Activated T-helper 1 cell treated with anti-CD3 and anti-CD28 coated beads, Interleukin-12 subunit alpha, Interleukin-12 subunit beta, Interleukin-2, Interleukin-4 antibody, amounts not matched to agents 30 ng/mL and 10 ng/mL and 1 ng/mL, durations not matched to agents 14 hours and 24 hours and 36 hours (primary cell): ENCODE measurements around the gene DYNLT1. TPM values are rescaled to one million over a fixed set of nuclear protein-coding genes. Genes with fewer than 3 reads are reported as not detected.
A peak's percentile ranks its signal among the peaks of the same experiment; 100 is the strongest.
"Not testable (repeated sequence)": the region's sequence is repeated elsewhere in the genome, so short reads cannot be mapped to it uniquely, and the experiment has no call there.

Source experiments
- DNase-seq: peaks from one replicate; pipeline ENCODE4 v3.0.0; 2021; ENCODE audit warnings: low spot score
- H3K27ac Mint-ChIP-seq: one replicate; pipeline ENCODE4 v1.8.0; 2021; ENCODE audit warnings: mild to moderate bottlenecking, mixed read lengths
- H3K27me3 Mint-ChIP-seq: one replicate; pipeline ENCODE4 v1.8.0; 2022; ENCODE audit warnings: mild to moderate bottlenecking, moderate library complexity, mixed read lengths; ENCODE audit not compliant: insufficient read depth
- H3K36me3 Mint-ChIP-seq: one replicate; pipeline ENCODE4 v1.8.0; 2021; ENCODE audit warnings: low read depth, mixed read lengths
- H3K4me1 Mint-ChIP-seq: one replicate; pipeline ENCODE4 v1.8.0; 2021; ENCODE audit warnings: low read depth, mixed read lengths
- H3K4me3 Mint-ChIP-seq: one replicate; pipeline ENCODE4 v1.8.0; 2021; ENCODE audit warnings: mild to moderate bottlenecking, moderate library complexity, mixed read lengths
- H3K9me3 Mint-ChIP-seq: one replicate; pipeline ENCODE4 v1.8.0; 2021; ENCODE audit warnings: mixed read lengths
- intact Hi-C: fragments of 100-400 bp; cut with micrococcal nuclease; formaldehyde crosslinking; loops from one replicate; pipeline ENCODE4 v1.15.1; 2024
- total RNA-seq: library from RNA; stranded (reverse); gene quantifications from 2 replicates; pipeline ENCODE4 v1.2.3, GENCODE V29; 2022

DYNLT1 gene
- total RNA-seq, 1 donor from 2014 or later, result 103 TPM

DNA sequence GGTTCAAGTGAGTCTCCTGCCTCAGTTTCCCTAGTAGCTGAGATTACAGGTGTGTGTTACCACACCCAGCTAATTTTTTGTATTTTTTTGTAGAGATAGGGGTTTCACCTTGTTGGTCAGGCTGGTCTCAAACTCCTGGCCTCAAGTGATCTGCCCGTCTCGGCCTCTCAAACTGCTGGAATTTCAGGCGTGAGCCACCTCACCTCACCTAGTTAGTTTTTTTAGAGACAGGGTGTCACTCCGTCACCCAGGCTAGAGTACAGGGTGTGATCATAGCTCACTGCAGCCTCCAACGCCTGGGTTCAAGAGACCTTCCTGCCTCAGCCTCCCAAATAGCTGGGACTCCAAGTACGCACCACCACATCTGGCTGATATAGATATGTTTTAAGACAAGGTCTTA is 28.2 kb upstream of the DYNLT1 start:
- Mint-ChIP-seq H3K36me3 (peaks cover 38% of the 10 kb centered on the region), H3K27ac (no peak overlapping the region), H3K4me3 (no peak overlapping the region), H3K27me3 (no peaks in the 10 kb centered on the region), H3K9me3 (peaks cover 5% of the 10 kb centered on the region), H3K4me1 (peaks cover 14% of the 10 kb centered on the region)
- intact Hi-C loops, result no loop called here
- DNase-seq, result no peak

DNA sequence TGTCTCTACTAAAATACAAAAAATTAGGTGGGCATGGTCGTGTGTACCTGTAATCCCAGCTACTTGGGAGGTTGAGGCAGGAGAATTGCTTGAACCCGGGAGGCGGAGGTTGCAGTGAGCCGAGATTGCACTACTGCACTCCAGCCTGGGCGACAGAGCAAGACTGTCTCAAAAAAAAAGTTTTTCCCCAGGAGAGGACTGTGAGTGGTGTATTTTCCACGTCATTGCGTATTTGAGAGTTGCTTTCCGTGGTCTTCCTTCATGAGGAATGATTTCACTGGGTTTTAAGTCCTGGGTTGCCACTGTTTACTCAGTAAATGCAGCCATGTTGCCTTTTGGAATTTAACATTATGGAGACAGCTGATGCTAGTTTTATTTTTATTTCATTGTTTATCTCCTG is 27.6 kb upstream of the DYNLT1 start:
- intact Hi-C loops, H3K9me3 Mint-ChIP-seq, H3K27me3 Mint-ChIP-seq, DNase-seq, H3K27ac Mint-ChIP-seq, H3K4me3 Mint-ChIP-seq: not testable (repeated sequence)
- H3K36me3 Mint-ChIP-seq, result peaks cover 41% of the 10 kb centered on the region
- peaks cover 14% of the 10 kb centered on the region for H3K4me1 Mint-ChIP-seq

- H3K4me1 Mint-ChIP-seq, result peaks cover 12% of the 10 kb centered on the region
- no peak overlapping the region for H3K27ac Mint-ChIP-seq
- H3K9me3 Mint-ChIP-seq, result no peaks in the 10 kb centered on the region
- no peak for DNase-seq
- peaks cover 49% of the 10 kb centered on the region for H3K36me3 Mint-ChIP-seq
- intact Hi-C loops, result no loop called here
- H3K27me3 Mint-ChIP-seq, result no peaks in the 10 kb centered on the region
- no peak overlapping the region for H3K4me3 Mint-ChIP-seq
These were observed 24.8 kb upstream of the DYNLT1 start for GRCh38 chr6:158669145-158670035.

DNA sequence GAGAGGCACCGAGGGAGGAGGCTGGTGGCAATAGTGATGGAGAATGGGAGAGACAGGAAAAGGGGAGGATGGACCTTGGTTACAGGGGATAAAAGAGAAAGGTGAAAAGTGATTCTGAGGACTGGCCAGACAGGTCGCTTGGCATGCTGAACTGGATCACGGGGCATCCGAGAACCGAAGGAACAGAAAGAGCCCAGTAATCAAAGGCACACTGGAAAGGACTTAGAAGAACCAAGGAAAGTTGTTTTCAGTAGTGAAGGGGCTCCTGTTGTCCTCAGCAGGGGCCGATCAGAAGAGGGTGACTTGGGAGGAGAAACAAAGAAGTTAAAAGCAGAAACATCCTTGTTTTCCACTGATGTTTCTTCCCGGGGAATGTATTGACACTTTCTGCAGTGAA is 24.2 kb upstream of the DYNLT1 start:
- H3K4me3 Mint-ChIP-seq, result no peak overlapping the region
- no peak for DNase-seq
- H3K27me3 Mint-ChIP-seq, result no peaks in the 10 kb centered on the region
- intact Hi-C loops, result no loop called here
- peaks cover 48% of the 10 kb centered on the region for H3K36me3 Mint-ChIP-seq
- H3K4me1 Mint-ChIP-seq, result peaks cover 12% of the 10 kb centered on the region
- no peaks in the 10 kb centered on the region for H3K9me3 Mint-ChIP-seq
- H3K27ac Mint-ChIP-seq, result no peak overlapping the region

DNA sequence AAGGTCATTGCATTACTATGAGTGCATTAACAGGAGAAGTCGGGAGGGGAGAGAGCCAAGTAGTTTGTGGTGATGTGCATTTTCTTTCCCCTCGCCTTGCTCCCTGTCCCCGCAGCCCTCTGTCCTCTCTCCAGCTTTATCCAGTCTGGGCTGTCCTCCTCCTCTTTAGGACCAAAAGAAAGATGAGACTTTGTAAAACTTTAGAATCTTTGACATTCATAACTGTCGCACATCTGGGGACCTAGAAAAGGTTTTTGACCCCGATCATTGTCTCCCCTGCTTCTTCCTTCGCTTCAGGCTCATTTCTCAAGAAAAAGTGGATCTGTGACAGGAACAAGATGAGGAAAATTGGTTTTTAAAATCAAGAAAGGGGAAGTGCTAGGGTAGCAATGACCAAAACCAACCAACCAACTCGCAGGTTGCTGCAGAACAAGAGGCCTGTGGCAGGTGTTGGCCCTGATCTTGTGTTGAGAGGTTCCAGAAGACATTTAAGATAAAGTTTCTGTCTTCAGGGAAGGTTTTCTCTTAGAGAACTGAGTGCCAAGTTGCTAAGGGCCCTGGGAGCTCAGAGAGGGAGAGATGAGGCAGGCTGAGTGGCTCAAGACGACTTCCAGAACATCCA is 22.9 kb upstream of the DYNLT1 start:
- Mint-ChIP-seq H3K36me3 (peaks cover 56% of the 10 kb centered on the region), H3K27me3 (no peaks in the 10 kb centered on the region), H3K9me3 (no peaks in the 10 kb centered on the region), H3K4me3 (no peak overlapping the region), H3K4me1 (peaks cover 12% of the 10 kb centered on the region), H3K27ac (no peak overlapping the region)
- DNase-seq, result no peak
- intact Hi-C loops, result no loop called here

- DNase-seq, result no peak
- intact Hi-C loops, result no loop called here
- H3K4me3 Mint-ChIP-seq, result no peak overlapping the region
- peaks cover 12% of the 10 kb centered on the region for H3K4me1 Mint-ChIP-seq
- H3K27ac Mint-ChIP-seq, result no peak overlapping the region
- H3K27me3 Mint-ChIP-seq, result no peaks in the 10 kb centered on the region
- H3K36me3 Mint-ChIP-seq, result peaks cover 56% of the 10 kb centered on the region
- H3K9me3 Mint-ChIP-seq, result no peaks in the 10 kb centered on the region
These were observed 22.3 kb upstream of the DYNLT1 start for GRCh38 chr6:158666628-158667359.

DNA sequence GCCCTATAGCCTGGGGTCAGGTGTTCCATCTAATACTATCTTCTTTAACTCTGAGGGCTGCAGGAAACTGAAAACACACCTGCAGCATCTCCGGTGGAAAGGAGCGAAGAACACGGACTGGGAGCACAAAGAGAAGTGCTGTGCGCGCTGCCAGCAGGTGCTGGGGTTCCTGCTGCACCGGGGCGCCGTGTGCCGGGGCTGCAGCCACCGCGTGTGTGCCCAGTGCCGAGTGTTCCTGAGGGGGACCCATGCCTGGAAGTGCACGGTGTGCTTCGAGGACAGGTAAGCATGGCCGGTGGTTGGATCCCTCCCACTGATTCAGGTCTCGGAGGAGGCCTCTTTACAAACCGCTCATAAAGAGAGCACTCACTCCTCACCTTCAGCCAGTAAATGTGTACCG is 20.8 kb upstream of the DYNLT1 start:
- H3K36me3 Mint-ChIP-seq, result peaks cover 61% of the 10 kb centered on the region
- no peaks in the 10 kb centered on the region for H3K27me3 Mint-ChIP-seq
- intact Hi-C loops, result no loop called here
- H3K4me1 Mint-ChIP-seq, result peaks cover 21% of the 10 kb centered on the region
- DNase-seq, result no peak
- no peaks in the 10 kb centered on the region for H3K9me3 Mint-ChIP-seq
- no peak overlapping the region for H3K4me3 Mint-ChIP-seq
- no peak overlapping the region for H3K27ac Mint-ChIP-seq

- DNase-seq, result no peak
- H3K27ac Mint-ChIP-seq, result no peak overlapping the region
- H3K36me3 Mint-ChIP-seq, result peaks cover 67% of the 10 kb centered on the region
- no peak overlapping the region for H3K4me3 Mint-ChIP-seq
- no peaks in the 10 kb centered on the region for H3K9me3 Mint-ChIP-seq
- intact Hi-C loops, result no loop called here
- no peaks in the 10 kb centered on the region for H3K27me3 Mint-ChIP-seq
- peaks cover 30% of the 10 kb centered on the region for H3K4me1 Mint-ChIP-seq
These were observed 19.2 kb upstream of the DYNLT1 start for GRCh38 chr6:158663625-158664165.

GRCh38 chr6:158662954-158663624 is 18.5 kb upstream of the DYNLT1 start:
- Mint-ChIP-seq H3K36me3 (peaks cover 64% of the 10 kb centered on the region), H3K4me3 (peak overlapping the region; percentile 37), H3K27me3 (no peaks in the 10 kb centered on the region), H3K9me3 (no peaks in the 10 kb centered on the region), H3K27ac (peak overlapping the region; percentile 12), H3K4me1 (peaks cover 31% of the 10 kb centered on the region)
- intact Hi-C loops, result no loop called here
- DNase-seq, result no peak

GRCh38 chr6:158662607-158662953 is 18.0 kb upstream of the DYNLT1 start:
- H3K4me3 Mint-ChIP-seq, result no peak overlapping the region
- intact Hi-C loops, result no loop called here
- peaks cover 63% of the 10 kb centered on the region for H3K36me3 Mint-ChIP-seq
- no peaks in the 10 kb centered on the region for H3K9me3 Mint-ChIP-seq
- H3K27ac Mint-ChIP-seq, result no peak overlapping the region
- H3K4me1 Mint-ChIP-seq, result peaks cover 32% of the 10 kb centered on the region
- no peak for DNase-seq
- no peaks in the 10 kb centered on the region for H3K27me3 Mint-ChIP-seq

DNA sequence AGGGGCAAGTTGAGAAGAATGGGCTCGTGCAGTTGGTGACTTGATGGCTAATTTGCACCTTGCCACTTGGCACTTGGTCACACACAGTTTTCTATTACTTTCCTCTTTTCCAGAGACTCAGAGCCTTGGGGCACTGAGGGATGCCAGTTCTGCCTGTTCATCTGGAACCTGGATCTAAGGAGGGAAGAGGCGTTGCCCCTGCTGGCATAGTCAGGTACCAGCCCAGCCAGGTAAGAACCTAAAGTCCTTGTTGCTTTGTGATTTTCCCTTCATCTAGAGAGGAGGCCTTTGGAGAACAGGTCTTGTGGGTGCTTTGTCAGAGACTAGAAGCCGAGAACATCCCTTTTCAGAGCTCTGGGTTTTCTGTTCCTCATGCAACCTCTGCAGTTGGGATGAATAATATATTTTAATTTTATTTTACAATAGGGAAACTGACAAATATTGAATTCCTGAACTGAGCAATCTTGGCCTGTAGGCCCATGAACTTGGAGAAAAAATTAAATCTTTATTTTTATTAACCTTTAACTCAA is 16.7 kb upstream of the DYNLT1 start:
- intact Hi-C loops, result no loop called here
- Mint-ChIP-seq H3K9me3 (no peaks in the 10 kb centered on the region), H3K4me3 (no peak overlapping the region), H3K27me3 (no peaks in the 10 kb centered on the region), H3K4me1 (peaks cover 42% of the 10 kb centered on the region), H3K27ac (no peak overlapping the region), H3K36me3 (peaks cover 58% of the 10 kb centered on the region)
- DNase-seq, result no peak

GRCh38 chr6:158660333-158660754 is 15.8 kb upstream of the DYNLT1 start:
- H3K4me3 Mint-ChIP-seq, result no peak overlapping the region
- H3K27me3 Mint-ChIP-seq, result no peaks in the 10 kb centered on the region
- H3K9me3 Mint-ChIP-seq, result no peaks in the 10 kb centered on the region
- peaks cover 46% of the 10 kb centered on the region for H3K4me1 Mint-ChIP-seq
- intact Hi-C loops, result loop anchor here (1.0 kb wide), 1 partner anchor 31 kb away; no protein-coding TSS in a partner anchor
- no peak for DNase-seq
- peaks cover 60% of the 10 kb centered on the region for H3K36me3 Mint-ChIP-seq
- no peak overlapping the region for H3K27ac Mint-ChIP-seq
